Esophagus squamous epithelium (tissue), 4 donors: ENCODE measurements around the gene SYT12.

Experiments
- POLR2A ChIP-seq, 4 donors: fragments of 450-650 bp; IDR thresholded peaks; one replicate each; pipeline ENCODE4 v1.6.1; 2017; ENCODE audit warnings: antibody characterized with exemption in 4 of 4, mild to moderate bottlenecking in 4 of 4, moderate library complexity in 3 of 4
- TF ChIP-seq, protein P1 (sequence below), 6 experiments: fragments of 450-650 bp in 4 of 6; fragments of 200-600 bp in 2 of 6; sonication (generic) in 2 of 6; IDR thresholded peaks; one replicate each; pipeline ENCODE4 v1.5.1; 2016 to 2019; ENCODE audit warnings: antibody characterized with exemption in 6 of 6, mild to moderate bottlenecking in 4 of 6, moderate library complexity in 4 of 6

DNA sequence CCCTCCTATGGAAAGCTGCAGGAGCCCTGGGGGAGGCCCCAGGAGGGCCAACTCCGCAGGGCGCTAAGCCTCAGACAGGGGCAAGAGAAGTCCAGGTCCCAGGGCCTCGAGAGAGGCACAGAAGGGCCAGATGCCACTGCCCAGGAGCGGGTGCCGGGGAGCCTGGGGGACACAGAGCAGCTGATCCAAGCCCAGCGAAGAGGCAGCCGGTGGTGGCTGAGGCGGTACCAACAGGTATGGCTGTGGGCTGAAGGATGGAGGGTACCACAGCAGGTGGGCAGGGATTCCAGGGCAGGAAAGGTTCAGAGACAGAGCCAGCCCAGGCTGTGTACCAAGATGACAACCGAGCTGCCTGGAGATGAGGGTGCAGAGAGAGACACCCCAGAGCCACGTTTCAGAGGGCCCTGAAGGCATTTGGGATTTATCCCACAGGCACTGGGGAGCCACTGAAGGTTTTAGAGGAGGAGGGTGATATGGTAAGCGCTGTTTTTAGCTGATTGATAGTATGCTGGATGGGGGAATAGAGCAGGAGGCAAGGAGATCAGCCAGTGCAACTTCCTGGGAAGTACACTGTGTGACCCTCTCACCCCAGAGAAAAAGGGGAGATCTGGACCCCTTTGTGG lies 47.4 kb upstream of the SYT12 start:
- TF ChIP-seq, protein P1, sequence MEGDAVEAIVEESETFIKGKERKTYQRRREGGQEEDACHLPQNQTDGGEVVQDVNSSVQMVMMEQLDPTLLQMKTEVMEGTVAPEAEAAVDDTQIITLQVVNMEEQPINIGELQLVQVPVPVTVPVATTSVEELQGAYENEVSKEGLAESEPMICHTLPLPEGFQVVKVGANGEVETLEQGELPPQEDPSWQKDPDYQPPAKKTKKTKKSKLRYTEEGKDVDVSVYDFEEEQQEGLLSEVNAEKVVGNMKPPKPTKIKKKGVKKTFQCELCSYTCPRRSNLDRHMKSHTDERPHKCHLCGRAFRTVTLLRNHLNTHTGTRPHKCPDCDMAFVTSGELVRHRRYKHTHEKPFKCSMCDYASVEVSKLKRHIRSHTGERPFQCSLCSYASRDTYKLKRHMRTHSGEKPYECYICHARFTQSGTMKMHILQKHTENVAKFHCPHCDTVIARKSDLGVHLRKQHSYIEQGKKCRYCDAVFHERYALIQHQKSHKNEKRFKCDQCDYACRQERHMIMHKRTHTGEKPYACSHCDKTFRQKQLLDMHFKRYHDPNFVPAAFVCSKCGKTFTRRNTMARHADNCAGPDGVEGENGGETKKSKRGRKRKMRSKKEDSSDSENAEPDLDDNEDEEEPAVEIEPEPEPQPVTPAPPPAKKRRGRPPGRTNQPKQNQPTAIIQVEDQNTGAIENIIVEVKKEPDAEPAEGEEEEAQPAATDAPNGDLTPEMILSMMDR (IDR thresholded peaks at IDR 0.05) = no peak
- TF ChIP-seq POLR2A (IDR thresholded peaks at IDR 0.05) = no peak
